Activated CD4-positive, alpha-beta T cell treated with anti-CD3 and anti-CD28 coated beads, Interleukin-2, amount 50 U/mL, for 4 hours (primary cell): ENCODE measurements around the gene SMARCA2.
"Not testable (repeated sequence)": the region's sequence is repeated elsewhere in the genome, so short reads cannot be mapped to it uniquely, and the experiment has no call there.

Source experiments
- DNase-seq, 2 experiments: peaks; one replicate each; pipeline ENCODE4 v3.0.0-alpha.2; 2020

Gene SMARCA2

DNA sequence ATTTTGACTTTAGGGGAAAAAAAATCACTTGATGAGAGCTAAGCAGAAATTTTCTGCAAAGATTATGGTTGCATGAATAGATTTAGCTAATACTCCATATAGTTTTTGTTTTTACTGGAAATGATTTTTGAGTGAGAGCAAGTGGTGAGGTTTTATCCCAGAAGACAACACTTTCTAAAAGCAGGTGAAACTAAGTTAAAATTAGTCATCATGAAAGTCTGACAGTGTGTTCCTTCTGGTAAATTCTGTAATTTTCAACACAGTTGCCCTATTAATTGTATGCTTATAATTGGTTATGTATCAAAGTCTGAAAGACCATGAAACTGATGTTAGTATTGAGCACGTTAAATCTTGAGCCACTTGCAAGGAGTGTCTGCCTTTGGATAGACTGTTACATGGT, 91.5 kb downstream of the SMARCA2 start:
- DNase-seq: no peak

DNA sequence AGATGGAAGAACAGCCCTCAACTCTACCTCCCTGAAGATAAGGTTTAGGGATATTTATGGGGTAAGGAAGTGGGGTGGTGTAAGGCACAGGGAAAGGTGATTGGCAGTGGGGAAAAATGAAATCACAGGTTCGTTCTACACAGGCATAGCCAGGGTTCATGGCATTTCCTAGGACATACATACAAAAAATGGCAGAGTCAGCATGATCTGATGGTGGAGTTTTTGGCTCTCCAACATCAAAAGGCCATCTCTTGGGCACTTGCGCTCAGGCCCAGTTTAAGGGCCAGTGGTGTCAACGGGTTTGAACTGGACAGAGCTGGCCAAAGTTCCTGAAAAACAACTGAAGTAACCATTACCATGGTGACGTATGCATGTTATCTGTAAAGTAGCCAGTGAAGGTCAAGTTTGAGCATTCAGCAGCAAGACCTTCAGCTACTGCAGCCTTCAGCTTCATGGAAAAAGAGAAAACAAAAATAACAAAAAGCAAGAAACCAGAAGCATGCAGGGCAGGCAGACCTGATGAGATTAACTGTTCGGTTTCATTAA, 92.8 kb downstream of the SMARCA2 start:
- DNase-seq: no peak

- DNase-seq: no peak
Observed at GRCh38 chr9:2109069-2109650, 94.0 kb downstream of the SMARCA2 start.

- no peak for DNase-seq
Observed at GRCh38 chr9:2110036-2110435, 94.9 kb downstream of the SMARCA2 start.

DNA sequence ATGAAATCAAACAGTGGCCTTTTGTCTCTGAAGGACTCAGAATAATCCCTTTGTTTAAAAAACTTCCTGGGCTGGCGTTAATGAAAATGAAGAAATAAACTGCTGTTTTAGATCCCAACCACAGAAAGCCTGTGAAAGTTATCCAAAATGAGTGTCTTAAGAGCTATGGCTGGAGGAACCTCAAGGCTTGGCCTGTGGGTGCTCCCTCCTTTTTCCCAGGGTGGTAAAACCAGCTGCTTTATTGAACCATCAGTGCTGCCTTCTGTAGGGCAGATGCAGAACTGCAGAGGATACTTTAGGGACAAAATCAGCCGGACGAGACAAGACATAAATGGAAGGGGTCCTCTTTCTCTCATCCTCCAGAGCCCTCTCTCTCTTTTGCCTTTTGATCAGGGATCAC, 100.9 kb downstream of the SMARCA2 start:
- no peak for DNase-seq

GRCh38 chr9:2117527-2117926, 102.4 kb downstream of the SMARCA2 start:
- no peak for DNase-seq

DNA sequence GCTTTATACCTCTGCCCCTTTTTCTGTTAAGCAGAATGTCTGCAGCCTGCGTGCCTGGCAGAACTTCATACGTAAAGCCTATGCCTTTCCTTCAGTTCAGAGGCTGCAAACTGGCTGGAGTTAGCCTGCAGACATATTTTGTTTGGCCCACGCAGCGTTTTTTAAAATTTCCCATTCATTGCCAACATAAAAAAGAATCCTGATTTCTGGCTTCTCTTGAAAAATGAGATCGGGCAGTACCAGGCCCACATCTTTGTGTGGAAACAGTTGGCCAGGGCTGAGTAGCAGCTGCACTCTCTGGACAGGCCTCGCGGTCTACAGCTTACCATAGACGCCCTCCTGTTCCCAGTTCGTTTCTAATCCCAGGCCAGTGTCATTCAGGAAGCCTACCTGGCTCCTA, 104.4 kb downstream of the SMARCA2 start:
- DNase-seq: no peak

DNA sequence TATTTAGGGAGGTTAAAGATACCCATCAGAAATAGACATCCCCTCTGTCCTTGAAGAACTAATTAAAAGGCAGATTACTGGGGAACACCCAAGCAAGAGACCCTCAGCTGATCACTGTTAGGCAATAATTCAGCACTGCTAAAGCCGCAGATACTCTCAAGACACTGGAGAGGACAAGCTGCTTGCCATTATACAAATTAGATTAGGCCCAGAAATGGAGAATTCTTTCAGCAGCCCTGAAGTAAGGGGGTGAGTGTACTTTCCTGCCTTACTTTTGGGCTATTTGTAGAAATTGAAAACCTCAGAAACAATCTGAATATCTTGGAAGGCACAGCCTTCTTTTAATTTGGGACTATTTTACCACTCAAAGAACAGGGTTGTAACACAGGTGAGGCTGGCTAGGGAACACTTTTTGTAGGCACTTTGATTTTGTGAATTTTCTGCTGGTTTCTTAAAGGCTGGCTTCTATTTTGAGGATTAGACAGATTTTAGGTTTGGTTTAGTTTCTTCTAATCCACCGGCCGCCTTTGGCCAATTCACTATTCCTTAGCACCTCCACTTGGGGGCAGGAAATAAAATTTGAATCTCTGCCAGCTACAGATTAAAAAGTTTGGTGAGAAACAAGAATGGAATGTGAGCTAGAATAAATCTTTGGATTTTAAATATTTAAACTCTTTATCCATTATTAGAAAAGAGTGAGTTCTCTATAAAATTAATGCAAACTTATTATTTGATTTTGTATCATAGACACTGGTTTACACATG, 106.0 kb downstream of the SMARCA2 start:
- no peak for DNase-seq

DNA sequence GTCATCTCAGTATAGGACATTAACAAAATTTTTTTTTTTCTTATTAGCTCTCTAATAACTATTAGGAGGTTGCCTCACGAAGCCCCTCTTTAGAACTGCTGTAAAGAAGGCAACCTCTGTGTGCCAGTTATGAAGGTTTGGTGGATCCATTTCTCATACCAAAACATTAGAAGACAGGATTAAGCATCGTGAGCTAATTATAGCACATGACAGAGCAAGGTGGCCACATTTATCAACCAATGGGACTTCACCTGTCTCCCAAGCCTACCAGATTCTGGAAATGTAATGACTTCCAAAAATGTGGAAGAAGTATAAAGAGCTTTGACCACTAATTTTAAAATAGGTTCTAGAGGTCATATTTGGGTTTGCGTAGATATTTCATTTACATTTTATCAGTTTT, 107.2 kb downstream of the SMARCA2 start:
- DNase-seq: no peak

GRCh38 chr9:2125906-2126305, 110.8 kb downstream of the SMARCA2 start:
- DNase-seq: no peak

DNA sequence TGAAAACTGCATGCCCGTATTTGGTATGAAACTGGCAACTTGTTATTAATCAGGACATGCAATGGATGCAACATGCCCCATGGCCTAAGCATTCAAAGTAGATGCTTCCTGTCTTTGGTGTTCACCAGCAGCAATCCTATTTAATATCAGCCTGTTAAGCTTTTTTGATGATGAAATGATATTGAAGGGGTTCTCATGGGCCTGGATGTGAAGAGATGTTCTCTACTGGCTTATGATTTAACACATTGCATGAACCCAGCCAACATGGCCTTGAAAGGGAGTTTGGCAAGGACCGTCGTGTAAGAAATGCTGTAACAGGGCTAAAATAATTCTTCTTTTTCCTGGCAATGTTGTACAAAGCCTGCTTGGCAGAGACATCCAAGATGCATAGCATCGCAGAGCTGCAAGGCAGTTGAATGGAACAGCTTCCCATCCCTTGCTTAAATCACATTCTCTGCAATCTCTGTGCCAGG, 111.2 kb downstream of the SMARCA2 start:
- DNase-seq: no peak

DNA sequence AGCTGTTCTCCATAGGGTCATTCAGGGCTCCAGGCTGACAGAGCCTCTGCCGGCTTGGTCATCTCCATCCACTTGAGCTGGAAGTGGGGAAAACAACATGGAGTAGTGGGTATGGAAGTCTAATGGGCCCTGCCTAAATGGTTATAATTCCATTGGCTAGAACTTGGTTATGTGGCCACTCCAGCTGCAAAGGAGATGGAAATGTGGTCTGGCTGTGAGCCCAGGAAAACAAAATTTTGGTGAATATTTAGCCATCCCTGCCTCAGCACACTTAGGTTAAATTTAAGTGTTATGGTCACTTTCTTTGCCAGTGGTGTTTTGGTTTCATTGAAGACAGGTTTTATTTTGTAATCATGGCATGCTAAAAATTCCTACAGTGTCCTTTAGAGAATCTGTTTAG, 112.3 kb downstream of the SMARCA2 start:
- no peak for DNase-seq

GRCh38 chr9:2128141-2128540, 113.0 kb downstream of the SMARCA2 start:
- DNase-seq: no peak

- no peak for DNase-seq
Observed at GRCh38 chr9:2128618-2129017, 113.5 kb downstream of the SMARCA2 start.

GRCh38 chr9:2130941-2131340, 115.8 kb downstream of the SMARCA2 start:
- DNase-seq: no peak

GRCh38 chr9:2132484-2133082, 117.4 kb downstream of the SMARCA2 start:
- no peak for DNase-seq

DNA sequence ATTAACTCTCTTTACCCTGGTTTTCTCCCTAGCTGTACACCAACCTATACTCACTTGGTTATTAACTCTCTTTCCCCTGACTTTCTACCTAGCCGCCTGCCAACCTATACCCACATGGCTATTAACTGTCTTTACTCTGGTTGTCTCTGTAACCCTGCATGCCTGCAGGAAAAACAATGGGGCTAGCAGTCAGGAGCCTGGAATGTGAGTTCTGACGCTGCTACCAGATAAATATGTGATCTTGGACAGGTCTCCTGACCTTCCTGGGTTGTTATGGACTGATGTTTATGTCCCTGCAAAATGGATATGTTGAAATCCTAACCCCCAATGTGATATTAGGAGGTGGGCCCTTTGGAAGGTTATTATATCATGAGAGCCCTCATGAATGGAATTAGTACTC, 119.2 kb downstream of the SMARCA2 start:
- DNase-seq: no peak

DNA sequence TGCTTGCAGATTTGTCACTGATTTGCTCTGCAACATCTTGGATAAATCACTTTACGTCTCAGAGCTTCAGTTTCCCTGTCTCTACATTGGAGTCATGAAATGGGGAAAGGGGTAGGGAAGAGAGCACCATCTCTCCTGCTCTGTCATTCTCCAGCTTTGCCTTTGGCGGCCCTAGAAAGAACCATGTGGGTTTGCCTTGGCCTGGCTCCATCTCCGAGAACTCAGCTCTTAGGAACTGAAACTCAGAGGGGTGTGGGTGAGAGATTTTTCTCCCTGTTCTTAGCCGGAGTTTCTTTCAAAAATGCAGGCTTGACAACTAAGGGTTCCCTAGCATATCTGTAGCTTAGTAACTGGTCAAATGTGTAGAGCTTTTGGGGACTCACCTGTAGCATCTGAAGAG, 123.5 kb downstream of the SMARCA2 start:
- DNase-seq: no peak

DNA sequence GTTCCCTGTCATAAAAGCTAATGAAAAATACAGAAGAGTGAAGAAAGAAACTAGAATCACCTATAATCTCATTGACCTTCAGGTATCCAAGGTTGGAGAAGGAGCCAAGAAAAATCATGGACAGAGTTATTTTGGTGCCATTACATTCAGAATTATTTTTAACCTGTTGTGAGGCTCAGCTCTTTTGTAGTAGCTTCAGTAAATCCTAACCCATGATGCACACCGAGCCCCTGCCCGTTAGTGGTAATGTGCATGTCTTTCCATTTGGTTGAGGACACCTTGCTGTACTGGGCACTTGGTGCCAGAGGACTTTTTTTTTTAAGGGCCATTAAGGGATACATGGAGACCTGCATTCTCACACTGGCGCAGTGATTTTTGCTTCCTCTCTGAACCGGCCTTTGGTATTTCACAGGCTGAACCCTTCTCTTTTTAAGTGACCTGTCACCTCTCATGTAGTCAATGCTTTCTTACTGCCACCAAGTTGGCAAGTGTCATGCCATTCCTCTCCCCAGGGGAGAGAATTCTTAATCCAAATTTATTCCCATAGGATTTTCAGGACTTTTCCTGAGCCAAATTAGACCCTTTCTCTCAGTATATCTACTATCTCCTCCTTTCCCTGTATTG, 125.6 kb downstream of the SMARCA2 start:
- DNase-seq: no peak

DNA sequence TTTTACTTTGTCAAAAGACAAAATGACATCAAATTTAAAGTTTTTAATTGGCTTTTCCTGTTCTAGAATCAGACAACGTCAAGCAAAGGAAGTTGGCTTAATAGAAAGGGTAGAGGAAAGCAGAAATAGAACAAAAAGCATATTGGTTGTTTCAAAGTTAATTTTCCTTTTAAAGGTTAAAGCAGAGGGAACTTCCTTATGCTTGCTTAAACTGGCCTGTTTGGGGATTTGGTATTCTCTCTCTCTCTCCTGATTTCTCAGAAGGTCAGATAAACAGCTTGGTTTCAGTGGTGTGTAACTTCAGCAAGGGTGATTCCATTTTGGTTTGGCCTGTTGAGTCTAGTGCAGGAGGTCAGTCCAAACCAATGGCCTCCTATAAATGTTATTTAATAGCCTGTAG, 127.1 kb downstream of the SMARCA2 start:
- no peak for DNase-seq

GRCh38 chr9:2144619-2145018, 129.5 kb downstream of the SMARCA2 start:
- DNase-seq: no peak

DNA sequence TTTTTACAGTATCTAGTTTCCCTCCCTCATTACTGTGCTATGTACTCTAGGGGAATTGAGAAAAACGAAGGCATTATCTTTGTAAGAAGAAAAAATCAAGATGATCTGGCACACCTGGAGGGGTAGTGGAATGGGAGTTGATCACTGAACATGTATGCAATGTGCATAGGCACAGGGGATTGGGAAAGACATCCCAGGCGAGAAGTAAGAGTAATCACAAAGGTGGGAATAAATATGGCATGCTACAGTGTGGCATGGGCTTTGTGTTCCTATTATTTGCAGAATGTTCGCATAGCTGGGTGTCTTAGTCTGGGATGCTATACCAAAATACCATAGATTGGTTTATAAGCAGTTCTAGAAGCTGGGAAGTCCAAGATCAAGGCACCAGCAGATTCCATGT, 130.6 kb downstream of the SMARCA2 start:
- no peak for DNase-seq

DNA sequence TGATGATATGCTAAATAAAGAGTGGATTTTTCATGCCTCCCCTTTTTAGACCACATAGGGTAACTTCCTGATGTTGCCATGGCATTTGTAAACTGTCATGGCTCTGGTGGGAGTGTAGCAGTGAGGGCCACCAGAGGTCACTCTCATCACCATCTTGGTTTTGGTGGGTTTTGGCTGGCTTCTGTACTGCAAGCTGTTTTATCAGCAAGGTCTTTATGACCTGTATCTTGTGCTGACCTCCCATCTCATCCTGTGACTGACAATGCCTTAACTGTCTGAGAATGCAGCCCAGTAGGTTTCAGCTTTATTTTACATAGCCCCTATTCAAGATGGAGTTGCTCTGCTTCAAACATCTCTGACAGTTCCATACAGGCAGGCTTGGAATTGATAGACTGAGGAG, 131.6 kb downstream of the SMARCA2 start:
- not testable (repeated sequence) for DNase-seq

DNA sequence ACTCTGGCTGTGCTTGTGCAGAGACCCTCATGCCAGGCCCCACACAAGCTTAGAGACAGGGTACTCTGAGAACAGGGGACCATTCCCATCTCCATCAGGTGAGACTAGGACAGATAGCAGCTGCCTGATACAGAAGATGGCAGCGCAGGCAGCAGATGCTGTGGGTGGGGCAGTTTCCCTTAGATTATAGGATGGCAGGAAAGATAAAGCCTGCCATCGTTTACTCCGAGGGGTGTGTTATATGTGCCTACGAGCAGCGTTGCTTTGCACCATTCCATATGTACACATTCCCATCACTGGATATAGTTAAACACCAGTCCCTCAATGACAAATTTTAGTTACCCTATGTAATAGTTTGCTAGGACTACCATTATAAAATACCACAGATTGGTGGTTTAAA, 135.2 kb downstream of the SMARCA2 start:
- no peak for DNase-seq
